Sigmoid colon (tissue), 4 donors: Measurements from ENCODE around the gene SPON1.

ENCODE experiments used
- POLR2AphosphoS5 ChIP-seq, 4 donors: sonication (generic); formaldehyde crosslinking; IDR thresholded peaks; one replicate each; pipeline ENCODE4 v1.6.1; 2017; ENCODE audit warnings: antibody characterized with exemption in 4 of 4
- TF ChIP-seq, protein P1 (sequence below), 4 experiments: fragments of 450-650 bp in 3 of 4; fragments of 200-600 bp in 1 of 4; IDR thresholded peaks; one replicate each; pipeline ENCODE4 v1.5.1; 2016 to 2019; ENCODE audit warnings: antibody characterized with exemption in 4 of 4, mild to moderate bottlenecking in 3 of 4, moderate library complexity in 2 of 4

- TF ChIP-seq POLR2AphosphoS5 (IDR thresholded peaks at IDR 0.05), result no peak
- TF ChIP-seq, protein P1, sequence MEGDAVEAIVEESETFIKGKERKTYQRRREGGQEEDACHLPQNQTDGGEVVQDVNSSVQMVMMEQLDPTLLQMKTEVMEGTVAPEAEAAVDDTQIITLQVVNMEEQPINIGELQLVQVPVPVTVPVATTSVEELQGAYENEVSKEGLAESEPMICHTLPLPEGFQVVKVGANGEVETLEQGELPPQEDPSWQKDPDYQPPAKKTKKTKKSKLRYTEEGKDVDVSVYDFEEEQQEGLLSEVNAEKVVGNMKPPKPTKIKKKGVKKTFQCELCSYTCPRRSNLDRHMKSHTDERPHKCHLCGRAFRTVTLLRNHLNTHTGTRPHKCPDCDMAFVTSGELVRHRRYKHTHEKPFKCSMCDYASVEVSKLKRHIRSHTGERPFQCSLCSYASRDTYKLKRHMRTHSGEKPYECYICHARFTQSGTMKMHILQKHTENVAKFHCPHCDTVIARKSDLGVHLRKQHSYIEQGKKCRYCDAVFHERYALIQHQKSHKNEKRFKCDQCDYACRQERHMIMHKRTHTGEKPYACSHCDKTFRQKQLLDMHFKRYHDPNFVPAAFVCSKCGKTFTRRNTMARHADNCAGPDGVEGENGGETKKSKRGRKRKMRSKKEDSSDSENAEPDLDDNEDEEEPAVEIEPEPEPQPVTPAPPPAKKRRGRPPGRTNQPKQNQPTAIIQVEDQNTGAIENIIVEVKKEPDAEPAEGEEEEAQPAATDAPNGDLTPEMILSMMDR (IDR thresholded peaks at IDR 0.05), result no peak
Observed at GRCh38 chr11:14149683-14150082, 187.2 kb downstream of the SPON1 start.
